GM18517 (cell line): ENCODE measurements around the gene NPC1L1.
A peak's percentile ranks its signal among the peaks of the same experiment; 100 is the strongest.

ENCODE experiments used
- ATAC-seq: cut with Tn5 transposase; IDR thresholded peaks from one replicate; pipeline ENCODE4 v1.9.1; 2021; ENCODE audit warnings: mild to moderate bottlenecking, moderate library complexity; ENCODE audit not compliant: unreplicated experiment

NPC1L1 gene

GRCh38 chr7:44541028-44541869 lies at the start of gene NPC1L1:
NPC1L1 (minus strand) TSS chr7:44541330; CDS start chr7:44541259, 71 bp downstream.
- ATAC-seq: no peak

GRCh38 chr7:44590910-44591309 lies 49.8 kb upstream of the NPC1L1 start:
- no peak for ATAC-seq

- ATAC-seq: peak; percentile 81
These were observed 46.9 kb upstream of the NPC1L1 start for GRCh38 chr7:44587843-44588711.

GRCh38 chr7:44583146-44583865 lies 42.2 kb upstream of the NPC1L1 start:
- ATAC-seq: no peak

GRCh38 chr7:44581879-44582603 lies 40.9 kb upstream of the NPC1L1 start, which contains the start of gene TMED4:
TMED4 (minus strand) TSS chr7:44582231; CDS start chr7:44582206, 25 bp downstream.
- ATAC-seq: peak; percentile 77

GRCh38 chr7:44580945-44581878 lies 40.1 kb upstream of the NPC1L1 start:
- ATAC-seq: peak; percentile 27

GRCh38 chr7:44576228-44576627 lies 35.1 kb upstream of the NPC1L1 start:
- ATAC-seq: no peak

GRCh38 chr7:44575054-44575453 lies 33.9 kb upstream of the NPC1L1 start:
- ATAC-seq: no peak

- no peak for ATAC-seq
These were observed 33.2 kb upstream of the NPC1L1 start for GRCh38 chr7:44574287-44574872.

- ATAC-seq: peak; percentile 93
These were observed 32.5 kb upstream of the NPC1L1 start, which contains the start of gene DDX56 for GRCh38 chr7:44573464-44574286. DDX56 (minus strand) TSS chr7:44573908; CDS start chr7:44573895, 13 bp downstream.

- no peak for ATAC-seq
These were observed 31.6 kb upstream of the NPC1L1 start for GRCh38 chr7:44572771-44573170.

- ATAC-seq: no peak
These were observed 28.8 kb upstream of the NPC1L1 start for GRCh38 chr7:44569959-44570358.

- ATAC-seq: no peak
These were observed 27.8 kb upstream of the NPC1L1 start for GRCh38 chr7:44568771-44569560.

GRCh38 chr7:44567884-44568283 lies 26.8 kb upstream of the NPC1L1 start:
- ATAC-seq: no peak

- no peak for ATAC-seq
These were observed 25.6 kb upstream of the NPC1L1 start for GRCh38 chr7:44566680-44567079.

- ATAC-seq: peak; percentile 39
These were observed 24.8 kb upstream of the NPC1L1 start for GRCh38 chr7:44565795-44566559.
